ENCODE results near the gene RPL19.

DNA sequence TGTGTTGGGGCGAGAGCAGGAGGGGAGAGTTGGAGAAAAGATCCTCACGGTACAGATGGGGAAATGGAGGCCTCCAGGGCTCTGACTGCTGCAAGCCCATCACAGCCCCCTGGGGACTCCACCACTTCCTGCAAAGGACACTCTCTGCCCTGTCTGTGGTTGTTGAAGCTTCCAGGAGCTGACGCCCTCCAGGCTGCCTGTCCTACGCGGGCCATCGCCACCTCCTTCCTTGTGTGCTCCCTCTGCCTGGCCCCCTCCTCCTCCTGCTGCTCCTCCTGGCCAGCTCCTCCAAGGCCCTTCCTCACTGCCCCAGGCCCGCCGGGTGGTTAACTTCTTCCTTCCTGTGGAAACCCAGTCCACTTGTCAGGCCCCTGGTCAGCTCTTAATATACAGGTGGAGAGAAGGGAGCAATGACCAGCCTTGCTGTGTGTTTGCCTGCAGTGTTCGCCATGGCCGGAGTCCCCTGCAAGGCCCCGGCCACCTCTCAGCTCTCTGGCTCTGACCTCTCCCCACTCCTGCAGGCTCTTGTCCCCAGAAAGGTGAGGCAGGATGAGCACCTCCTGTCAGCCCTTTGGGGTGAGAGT, 44.0 kb downstream of the RPL19 start:
- TF ChIP-seq, protein P1, sequence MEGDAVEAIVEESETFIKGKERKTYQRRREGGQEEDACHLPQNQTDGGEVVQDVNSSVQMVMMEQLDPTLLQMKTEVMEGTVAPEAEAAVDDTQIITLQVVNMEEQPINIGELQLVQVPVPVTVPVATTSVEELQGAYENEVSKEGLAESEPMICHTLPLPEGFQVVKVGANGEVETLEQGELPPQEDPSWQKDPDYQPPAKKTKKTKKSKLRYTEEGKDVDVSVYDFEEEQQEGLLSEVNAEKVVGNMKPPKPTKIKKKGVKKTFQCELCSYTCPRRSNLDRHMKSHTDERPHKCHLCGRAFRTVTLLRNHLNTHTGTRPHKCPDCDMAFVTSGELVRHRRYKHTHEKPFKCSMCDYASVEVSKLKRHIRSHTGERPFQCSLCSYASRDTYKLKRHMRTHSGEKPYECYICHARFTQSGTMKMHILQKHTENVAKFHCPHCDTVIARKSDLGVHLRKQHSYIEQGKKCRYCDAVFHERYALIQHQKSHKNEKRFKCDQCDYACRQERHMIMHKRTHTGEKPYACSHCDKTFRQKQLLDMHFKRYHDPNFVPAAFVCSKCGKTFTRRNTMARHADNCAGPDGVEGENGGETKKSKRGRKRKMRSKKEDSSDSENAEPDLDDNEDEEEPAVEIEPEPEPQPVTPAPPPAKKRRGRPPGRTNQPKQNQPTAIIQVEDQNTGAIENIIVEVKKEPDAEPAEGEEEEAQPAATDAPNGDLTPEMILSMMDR (IDR thresholded peaks at IDR 0.05; ENCODE audit: low read depth, low read length, missing input control): no peak
- TF ChIP-seq RAD21 (IDR thresholded peaks at IDR 0.05) (no peak), TAF1 (conservative IDR thresholded peaks at IDR 0.05) (no peak), REST (IDR thresholded peaks at IDR 0.05) (no peak), ZBTB33 (IDR thresholded peaks at IDR 0.05) (no peak), JUND (IDR thresholded peaks at IDR 0.05) (no peak), HNF4G (IDR thresholded peaks at IDR 0.05) (no peak), FOXA1 (IDR thresholded peaks at IDR 0.05) (no peak), EGR1 (IDR thresholded peaks at IDR 0.05; ENCODE audit: low read depth in 2 of 2) (no peak), YY1 (IDR thresholded peaks at IDR 0.05) (no peak), SP1 (IDR thresholded peaks at IDR 0.05) (no peak), FOXA2 (IDR thresholded peaks at IDR 0.05) (no peak)
- TF ChIP-seq, protein P2, sequence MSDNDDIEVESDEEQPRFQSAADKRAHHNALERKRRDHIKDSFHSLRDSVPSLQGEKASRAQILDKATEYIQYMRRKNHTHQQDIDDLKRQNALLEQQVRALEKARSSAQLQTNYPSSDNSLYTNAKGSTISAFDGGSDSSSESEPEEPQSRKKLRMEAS (IDR thresholded peaks at IDR 0.05): no peak

Measured in liver (tissue), 3 donors.